Hepatocyte (in vitro differentiated cells): ENCODE measurements around the gene MEAF6. TPM values are rescaled to one million over a fixed set of nuclear protein-coding genes. Genes with fewer than 3 reads are reported as not detected.

Experiments
- DNase-seq: peaks from one replicate; pipeline ENCODE4 v3.0.0-alpha.2; 2016; ENCODE audit warnings: low spot score
- H2AFZ ChIP-seq: fragments of 200-600 bp; sonication (generic); 2 replicates; pipeline ENCODE4 v1.6.0; 2016; ENCODE audit warnings: antibody characterized with exemption, mild to moderate bottlenecking
- H3K27ac ChIP-seq: fragments of 200-600 bp; sonication (generic); 2 replicates; pipeline ENCODE4 v1.5.1; 2016; ENCODE audit warnings: mild to moderate bottlenecking
- H3K27me3 ChIP-seq: fragments of 200-600 bp; sonication (generic); 2 replicates; pipeline ENCODE4 v1.6.1; 2016
- H3K36me3 ChIP-seq: fragments of 200-600 bp; sonication (generic); replicated peaks from 2 replicates; pipeline ENCODE4 v1.5.1; 2016; ENCODE audit warnings: low read depth; ENCODE audit not compliant: insufficient read depth
- H3K4me1 ChIP-seq: fragments of 200-600 bp; sonication (generic); 2 replicates; pipeline ENCODE4 v1.5.1; 2016; ENCODE audit warnings: mild to moderate bottlenecking, moderate library complexity; ENCODE audit not compliant: insufficient read depth
- H3K4me2 ChIP-seq: fragments of 200-600 bp; sonication (generic); 2 replicates; pipeline ENCODE4 v1.6.0; 2016
- H3K4me3 ChIP-seq: fragments of 200-600 bp; sonication (generic); 2 replicates; pipeline ENCODE4 v1.5.1; 2016; ENCODE audit warnings: mild to moderate bottlenecking
- H3K79me2 ChIP-seq: fragments of 200-600 bp; sonication (generic); 2 replicates; pipeline ENCODE4 v1.6.0; 2017; ENCODE audit warnings: mild to moderate bottlenecking
- H3K9me2 ChIP-seq: fragments of 200-600 bp; sonication (generic); replicated peaks from 2 replicates; pipeline ENCODE4 v1.6.0; 2017; ENCODE audit warnings: mild to moderate bottlenecking; ENCODE audit not compliant: insufficient read depth
- H3K9me3 ChIP-seq: fragments of 200-600 bp; sonication (generic); 2 replicates; pipeline ENCODE4 v1.5.1; 2016; ENCODE audit warnings: low read depth, mild to moderate bottlenecking
- H4K20me1 ChIP-seq: fragments of 200-600 bp; sonication (generic); 2 replicates; pipeline ENCODE4 v1.6.0; 2016; ENCODE audit warnings: mild to moderate bottlenecking; ENCODE audit not compliant: insufficient read depth, poor library complexity, severe bottlenecking
- CTCF ChIP-seq: fragments of 200-600 bp; sonication (generic); IDR thresholded peaks from 2 replicates; pipeline ENCODE4 v1.5.1; 2016; ENCODE audit warnings: antibody characterized with exemption, mild to moderate bottlenecking; ENCODE audit not compliant: poor library complexity
- EZH2 ChIP-seq: fragments of 200-600 bp; sonication (generic); IDR thresholded peaks from 2 replicates; pipeline ENCODE4 v1.6.1; 2016; ENCODE audit warnings: antibody characterized with exemption, mild to moderate bottlenecking, borderline replicate concordance
- EZH2phosphoT487 ChIP-seq: fragments of 200-600 bp; sonication (generic); IDR thresholded peaks from one replicate; pipeline ENCODE4 v1.6.1; 2018; ENCODE audit warnings: antibody characterized with exemption, mild to moderate bottlenecking, low read depth, moderate library complexity; ENCODE audit not compliant: unreplicated experiment, severe bottlenecking
- WGBS: methylation state at CpG from one replicate; pipeline ENCODE4 v1.1.6; 2016; ENCODE audit warnings: low lambda C conversion rate; ENCODE audit errors: missing lambda C conversion rate; 5-methylcytosine and 5-hydroxymethylcytosine counted together
- polyA plus RNA-seq: library from polyadenylated mRNA; unstranded; fragments of >200 nt; fragmentation: Nextera tagmentation; extraction: Ambion mirVana; gene quantifications from 2 replicates; pipeline ENCODE4 v1.2.1, GENCODE V29; 2016
- total RNA-seq: library from RNA; depleted of rRNA; stranded (reverse); fragments of >200 nt; gene quantifications from 2 replicates; pipeline ENCODE4 v1.2.3, GENCODE V29; 2014

Gene MEAF6
- total and polyA plus RNA-seq, 2 experiments from 2014 or later = 46.5 to 74.7 TPM

DNA sequence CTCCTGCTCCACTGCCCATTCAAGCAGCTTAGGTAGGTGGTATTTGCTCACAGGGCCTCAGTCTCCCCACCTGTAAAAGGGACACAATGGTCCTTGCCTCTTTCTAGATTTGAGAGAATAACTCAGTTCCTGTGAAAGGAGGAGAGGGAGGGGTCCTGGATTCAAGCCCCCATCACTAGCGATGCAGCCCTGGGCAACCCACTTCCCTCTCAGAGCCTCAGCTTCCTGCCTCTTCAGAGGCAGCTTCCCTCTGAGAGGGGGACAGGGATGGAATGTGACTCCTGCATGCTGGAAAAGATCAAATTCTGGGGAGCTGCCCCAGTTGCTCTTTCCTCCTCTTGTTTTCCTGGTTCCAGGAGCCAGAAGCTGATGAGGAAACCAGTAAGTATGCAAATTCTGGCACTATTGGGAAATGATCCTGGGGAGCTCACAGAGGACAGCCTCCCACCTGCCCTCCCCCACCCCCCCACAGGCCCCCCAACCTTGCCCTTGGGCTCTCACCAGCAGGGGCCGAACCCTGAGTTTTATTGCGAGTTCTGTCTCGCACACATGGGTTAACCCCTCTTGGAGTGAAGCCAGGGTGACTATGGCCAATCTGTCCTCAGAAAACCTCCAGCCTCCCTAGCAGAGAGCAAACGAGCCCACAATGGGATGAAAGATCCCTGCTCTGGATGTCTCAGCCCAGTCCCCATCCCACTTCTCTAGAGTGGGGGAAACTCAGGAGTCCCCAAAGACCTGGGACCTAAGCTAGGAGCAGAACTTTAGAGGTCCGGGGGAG, 28.5 kb downstream of the MEAF6 start:
- Histone ChIP-seq H3K27ac (peak overlapping the region; percentile 57), H3K27me3 (no peaks in the 10 kb centered on the region), H3K9me3 (no peaks in the 10 kb centered on the region), H3K4me3 (no peak overlapping the region), H3K79me2 (peaks cover under 1% of the 10 kb centered on the region), H4K20me1 (no peaks in the 10 kb centered on the region), H3K4me1 (peaks cover 4% of the 10 kb centered on the region), H3K36me3 (no peaks in the 10 kb centered on the region), H3K4me2 (no peak overlapping the region), H3K9me2 (no peaks in the 10 kb centered on the region), H2AFZ (no peak overlapping the region)
- 85% methylated on average over 6 of the region's 6 CpGs for WGBS
- TF ChIP-seq EZH2phosphoT487 (no peak), EZH2 (no peak), CTCF (no peak)
- DNase-seq = no peak

GRCh38 chr1:37484325-37485051, 30.1 kb downstream of the MEAF6 start:
- Histone ChIP-seq H2AFZ (no peak overlapping the region), H3K79me2 (peaks cover 11% of the 10 kb centered on the region), H4K20me1 (no peaks in the 10 kb centered on the region), H3K36me3 (no peaks in the 10 kb centered on the region), H3K4me3 (no peak overlapping the region), H3K4me1 (peaks cover 10% of the 10 kb centered on the region), H3K27me3 (no peaks in the 10 kb centered on the region), H3K4me2 (no peak overlapping the region), H3K9me2 (no peaks in the 10 kb centered on the region), H3K9me3 (no peaks in the 10 kb centered on the region), H3K27ac (peak overlapping the region; percentile 16)
- no peak for TF ChIP-seq CTCF
- no peak for TF ChIP-seq EZH2
- no peak for TF ChIP-seq EZH2phosphoT487
- 81% methylated on average over 7 of the region's 7 CpGs for WGBS
- DNase-seq = no peak

- no peak for DNase-seq
- Histone ChIP-seq H3K4me3 (no peak overlapping the region), H3K9me2 (no peaks in the 10 kb centered on the region), H3K79me2 (peaks cover 15% of the 10 kb centered on the region), H3K27me3 (no peaks in the 10 kb centered on the region), H4K20me1 (no peaks in the 10 kb centered on the region), H3K4me1 (peaks cover 16% of the 10 kb centered on the region), H3K27ac (peak overlapping the region; percentile 16), H3K9me3 (no peaks in the 10 kb centered on the region), H3K36me3 (no peaks in the 10 kb centered on the region), H3K4me2 (no peak overlapping the region), H2AFZ (no peak overlapping the region)
- 96% methylated on average over 15 of the region's 15 CpGs for WGBS
- TF ChIP-seq EZH2 = no peak
- no peak for TF ChIP-seq CTCF
- TF ChIP-seq EZH2phosphoT487 = no peak
These were observed 30.8 kb downstream of the MEAF6 start for GRCh38 chr1:37483785-37484184.
